ENCODE measurements around the gene KIF11.

DNA sequence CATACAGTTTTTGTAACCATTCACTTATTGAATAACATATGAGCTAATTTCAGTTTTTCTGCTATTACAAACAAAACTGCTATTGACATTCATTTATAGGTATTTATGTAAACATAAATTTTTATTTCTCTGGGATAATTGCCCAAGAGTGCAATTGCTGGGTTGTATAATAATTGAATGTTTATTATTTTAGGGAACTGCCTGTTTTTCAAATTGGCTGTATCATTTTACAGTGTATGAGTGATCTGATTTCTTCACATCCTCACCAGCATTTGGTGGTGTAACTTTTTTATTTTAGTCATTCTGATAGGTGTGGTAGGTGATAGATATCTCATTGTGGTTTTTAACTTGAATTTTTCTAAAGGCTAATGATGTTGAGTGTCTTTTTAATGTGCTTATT, 26.4 kb downstream of the KIF11 start:
- TF ChIP-seq, protein P1, sequence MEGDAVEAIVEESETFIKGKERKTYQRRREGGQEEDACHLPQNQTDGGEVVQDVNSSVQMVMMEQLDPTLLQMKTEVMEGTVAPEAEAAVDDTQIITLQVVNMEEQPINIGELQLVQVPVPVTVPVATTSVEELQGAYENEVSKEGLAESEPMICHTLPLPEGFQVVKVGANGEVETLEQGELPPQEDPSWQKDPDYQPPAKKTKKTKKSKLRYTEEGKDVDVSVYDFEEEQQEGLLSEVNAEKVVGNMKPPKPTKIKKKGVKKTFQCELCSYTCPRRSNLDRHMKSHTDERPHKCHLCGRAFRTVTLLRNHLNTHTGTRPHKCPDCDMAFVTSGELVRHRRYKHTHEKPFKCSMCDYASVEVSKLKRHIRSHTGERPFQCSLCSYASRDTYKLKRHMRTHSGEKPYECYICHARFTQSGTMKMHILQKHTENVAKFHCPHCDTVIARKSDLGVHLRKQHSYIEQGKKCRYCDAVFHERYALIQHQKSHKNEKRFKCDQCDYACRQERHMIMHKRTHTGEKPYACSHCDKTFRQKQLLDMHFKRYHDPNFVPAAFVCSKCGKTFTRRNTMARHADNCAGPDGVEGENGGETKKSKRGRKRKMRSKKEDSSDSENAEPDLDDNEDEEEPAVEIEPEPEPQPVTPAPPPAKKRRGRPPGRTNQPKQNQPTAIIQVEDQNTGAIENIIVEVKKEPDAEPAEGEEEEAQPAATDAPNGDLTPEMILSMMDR (IDR thresholded peaks at IDR 0.05) = no peak
- TF ChIP-seq POLR2A (IDR thresholded peaks at IDR 0.05; ENCODE audit: low read depth) (no peak), POLR2AphosphoS5 (IDR thresholded peaks at IDR 0.05) (no peak), EP300 (IDR thresholded peaks at IDR 0.05) (no peak)
